BLaER1 treated with 17β-estradiol and CSF1 and Interleukin-3, amounts not matched to agents 10 nM and 100 nM (cell line): ENCODE results near the gene NFE2.

Experiments
- H3K27ac ChIP-seq, 11 experiments: shearing (Covaris generic); formaldehyde crosslinking; 2 replicates each; pipeline ENCODE4 v1.8.1; 2022
- H3K27me3 ChIP-seq, 11 experiments: shearing (Covaris generic); formaldehyde crosslinking; 2 replicates each; pipeline ENCODE4 v1.8.1; 2022
- H3K36me3 ChIP-seq, 11 experiments: shearing (Covaris generic); formaldehyde crosslinking; 2 replicates each; pipeline ENCODE4 v1.8.1; 2022
- H3K4me1 ChIP-seq, 10 experiments: shearing (Covaris generic); formaldehyde crosslinking; 2 replicates each; pipeline ENCODE4 v1.8.1; 2022
- H3K4me2 ChIP-seq, 11 experiments: shearing (Covaris generic); formaldehyde crosslinking; 2 replicates each; pipeline ENCODE4 v1.8.1; 2022
- H3K4me3 ChIP-seq, 10 experiments: shearing (Covaris generic); formaldehyde crosslinking; 2 replicates each; pipeline ENCODE4 v1.8.1; 2022
- H3K9ac ChIP-seq, 11 experiments: shearing (Covaris generic); formaldehyde crosslinking; 2 replicates each; pipeline ENCODE4 v1.8.1; 2022
- H3K9me3 ChIP-seq, 11 experiments: shearing (Covaris generic); formaldehyde crosslinking; replicated peaks in 1 of 11; 2 replicates each; pipeline ENCODE4 v1.8.1; 2022
- H4K20me1 ChIP-seq, 11 experiments: shearing (Covaris generic); formaldehyde crosslinking; 2 replicates each; pipeline ENCODE4 v1.8.1; 2022
- Cebpa-rat ChIP-seq, 11 experiments: shearing (Covaris generic); IDR thresholded peaks; 2 replicates each; pipeline ENCODE4 v1.8.1; 2022

The NFE2 gene

DNA sequence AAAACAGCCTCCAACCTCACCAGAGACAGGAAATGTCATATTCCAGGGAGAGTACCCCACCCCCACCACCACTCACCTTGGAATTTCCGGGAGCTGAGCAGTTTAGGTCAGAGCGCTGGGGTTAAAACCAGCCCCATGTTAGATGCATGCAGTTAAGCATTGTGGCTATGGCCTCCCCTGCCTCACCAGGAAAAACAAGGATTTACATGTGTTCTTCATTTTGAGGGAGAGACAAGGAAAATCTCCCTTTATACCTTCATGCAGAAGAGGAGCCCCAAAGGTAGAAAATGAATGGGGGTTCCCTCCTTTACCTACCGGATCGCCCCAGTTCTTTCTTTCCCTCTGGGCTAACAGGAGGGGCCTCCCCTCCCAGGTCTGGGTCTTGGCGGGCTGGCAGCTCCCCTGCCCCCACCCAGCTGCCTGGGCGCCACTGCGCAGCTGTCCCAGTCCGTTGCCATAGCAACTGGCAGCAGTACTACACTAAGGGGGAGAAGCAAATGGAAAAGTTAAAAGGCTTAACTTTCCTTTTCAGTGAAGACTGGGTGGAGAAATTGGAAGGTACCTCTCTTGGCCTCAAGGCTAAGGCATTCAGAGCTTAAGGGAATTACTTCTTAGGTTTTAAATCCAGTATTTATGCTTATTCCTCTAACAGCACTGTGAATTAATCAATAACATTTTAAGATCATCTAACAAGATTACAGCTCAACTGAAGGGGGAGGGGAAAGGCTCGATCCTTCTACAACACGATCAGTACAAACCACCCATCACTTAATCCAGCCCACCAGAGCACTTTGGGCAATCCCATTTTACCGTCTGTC, 41.4 kb downstream of the NFE2 start:
- Histone ChIP-seq H3K36me3 (peaks cover 27 to 63% (median 47%) of the 10 kb centered on the region in 11 experiments), H4K20me1 (peaks cover 0 to 40% (median 14%) of the 10 kb centered on the region in 11 experiments; a peak in 11 of 22 replicates), H3K4me1 (peaks cover 55 to 75% (median 65%) of the 10 kb centered on the region in 10 experiments), H3K27me3 (no peaks in the 10 kb centered on the region), H3K9me3 (no peaks in the 10 kb centered on the region), H3K9ac (peak overlapping the region; percentile 44 to 69 (median 66); a peak in 21 of 22 replicates), H3K4me3 (peak overlapping the region; percentile 15 to 54 (median 42); a peak in 19 of 20 replicates), H3K4me2 (peak overlapping the region; percentile 77 to 97 (median 90)), H3K27ac (peak overlapping the region; percentile 17 to 79 (median 66); a peak in 21 of 22 replicates)
- no peak for TF ChIP-seq Cebpa-rat (IDR thresholded peaks at IDR 0.05)

DNA sequence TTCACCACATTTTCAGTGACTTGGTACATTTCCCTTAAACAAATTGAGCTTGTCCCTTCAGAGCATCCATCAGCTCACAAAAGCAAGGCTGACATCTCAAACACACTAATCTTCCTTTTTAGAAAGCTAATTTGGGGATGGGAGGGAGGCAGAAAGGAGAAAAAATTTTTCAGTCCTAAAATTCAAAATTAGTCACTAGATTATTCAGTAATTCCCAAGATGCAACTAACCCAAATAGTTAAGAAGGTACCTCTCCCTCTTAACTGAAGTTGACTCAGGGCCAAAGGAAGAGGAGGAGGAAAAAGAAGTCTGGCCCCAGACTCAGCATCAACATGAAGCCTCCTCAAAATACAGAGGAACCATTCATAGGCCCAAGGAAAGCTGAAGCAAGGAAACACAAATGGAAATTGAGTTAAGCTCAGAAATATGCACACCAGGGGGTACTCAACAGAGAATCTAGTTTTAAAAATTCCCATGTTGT, 42.6 kb downstream of the NFE2 start:
- no peak for TF ChIP-seq Cebpa-rat (IDR thresholded peaks at IDR 0.05)
- peak overlapping the region; percentile 3 to 97 (median 89); a peak in 15 of 22 replicates for H3K4me2 ChIP-seq
- H3K27ac ChIP-seq, result peak overlapping the region in 8 of 11 experiments; percentile 6 to 79 (median 66); a peak in 10 of 22 replicates
- no peaks in the 10 kb centered on the region for H3K9me3 ChIP-seq
- peaks cover 0 to 44% (median 14%) of the 10 kb centered on the region in 11 experiments; a peak in 11 of 22 replicates for H4K20me1 ChIP-seq
- H3K4me3 ChIP-seq, result no peak overlapping the region
- H3K4me1 ChIP-seq, result peaks cover 53 to 66% (median 62%) of the 10 kb centered on the region in 10 experiments
- H3K9ac ChIP-seq, result 0 out of 22 replicates have a peak overlapping the region, but pooled peaks of 1 of the 11 experiments have one; percentile 28
- no peaks in the 10 kb centered on the region for H3K27me3 ChIP-seq
- H3K36me3 ChIP-seq, result peaks cover 33 to 63% (median 50%) of the 10 kb centered on the region in 11 experiments

DNA sequence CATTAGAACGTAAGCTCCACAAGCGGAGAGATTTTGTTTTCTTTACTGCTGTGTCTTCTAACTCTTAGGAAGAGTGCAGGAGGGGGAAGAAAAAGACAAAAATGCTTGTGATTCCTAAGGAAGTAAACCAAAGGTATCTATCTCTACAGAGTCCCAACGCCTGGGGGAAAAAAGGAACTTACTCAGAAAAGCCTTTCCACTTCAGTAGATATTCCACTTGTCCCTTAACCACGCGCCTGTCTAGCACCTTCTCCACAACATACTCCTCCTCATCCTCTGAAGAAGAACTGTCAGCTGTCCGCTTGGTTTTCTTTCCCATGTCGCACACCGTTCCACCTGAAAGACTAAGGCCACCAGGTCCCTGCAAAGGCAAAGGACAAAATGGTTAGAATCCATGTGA, 43.5 kb downstream of the NFE2 start:
- no peak for TF ChIP-seq Cebpa-rat (IDR thresholded peaks at IDR 0.05)
- Histone ChIP-seq H3K27ac (peak overlapping the region in 6 of 11 experiments; percentile 6 to 79 (median 20); a peak in 7 of 22 replicates), H3K36me3 (peaks cover 33 to 68% (median 59%) of the 10 kb centered on the region in 11 experiments), H3K4me1 (peaks cover 44 to 57% (median 53%) of the 10 kb centered on the region in 10 experiments), H3K9ac (0 out of 22 replicates have a peak overlapping the region, but pooled peaks of 3 of the 11 experiments have one; percentile 1 to 30 (median 11)), H3K4me2 (peak overlapping the region in 7 of 11 experiments; percentile 27 to 97 (median 90); a peak in 12 of 22 replicates), H3K4me3 (no peak overlapping the region), H4K20me1 (peaks cover 0 to 36% (median 17%) of the 10 kb centered on the region in 11 experiments; a peak in 11 of 22 replicates), H3K9me3 (no peaks in the 10 kb centered on the region), H3K27me3 (no peaks in the 10 kb centered on the region)

DNA sequence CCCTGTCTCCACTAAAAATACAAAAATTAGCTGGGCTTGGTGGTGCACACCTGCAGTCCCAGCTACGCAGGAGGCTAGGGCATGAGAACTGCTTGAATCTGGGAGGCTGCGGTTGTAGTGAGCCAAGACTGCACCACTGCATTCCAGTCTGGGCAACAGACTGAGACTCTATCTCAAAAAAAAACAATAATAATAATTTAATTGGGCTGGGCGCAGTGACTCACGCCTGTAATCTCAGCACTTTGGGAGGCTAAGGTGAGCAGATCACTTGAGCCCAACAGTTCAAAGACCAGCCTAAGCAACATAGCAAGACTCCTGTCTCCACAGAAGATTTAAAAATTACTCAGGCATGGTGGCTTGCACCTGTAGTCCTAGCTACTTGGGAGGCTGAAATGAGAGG, 47.6 kb downstream of the NFE2 start:
- H3K36me3 ChIP-seq, result peaks cover 52 to 100% (median 94%) of the 10 kb centered on the region in 11 experiments
- H4K20me1 ChIP-seq, result peaks cover 0 to 24% (median 13%) of the 10 kb centered on the region in 11 experiments; a peak in 6 of 22 replicates
- no peak overlapping the region for H3K4me3 ChIP-seq
- H3K4me1 ChIP-seq, result peaks cover 3 to 29% (median 22%) of the 10 kb centered on the region in 10 experiments; a peak in 16 of 20 replicates
- no peak overlapping the region for H3K4me2 ChIP-seq
- TF ChIP-seq Cebpa-rat (IDR thresholded peaks at IDR 0.05), result no peak
- H3K9ac ChIP-seq, result no peak overlapping the region
- H3K9me3 ChIP-seq, result no peaks in the 10 kb centered on the region
- H3K27me3 ChIP-seq, result no peaks in the 10 kb centered on the region
- no peak overlapping the region for H3K27ac ChIP-seq

DNA sequence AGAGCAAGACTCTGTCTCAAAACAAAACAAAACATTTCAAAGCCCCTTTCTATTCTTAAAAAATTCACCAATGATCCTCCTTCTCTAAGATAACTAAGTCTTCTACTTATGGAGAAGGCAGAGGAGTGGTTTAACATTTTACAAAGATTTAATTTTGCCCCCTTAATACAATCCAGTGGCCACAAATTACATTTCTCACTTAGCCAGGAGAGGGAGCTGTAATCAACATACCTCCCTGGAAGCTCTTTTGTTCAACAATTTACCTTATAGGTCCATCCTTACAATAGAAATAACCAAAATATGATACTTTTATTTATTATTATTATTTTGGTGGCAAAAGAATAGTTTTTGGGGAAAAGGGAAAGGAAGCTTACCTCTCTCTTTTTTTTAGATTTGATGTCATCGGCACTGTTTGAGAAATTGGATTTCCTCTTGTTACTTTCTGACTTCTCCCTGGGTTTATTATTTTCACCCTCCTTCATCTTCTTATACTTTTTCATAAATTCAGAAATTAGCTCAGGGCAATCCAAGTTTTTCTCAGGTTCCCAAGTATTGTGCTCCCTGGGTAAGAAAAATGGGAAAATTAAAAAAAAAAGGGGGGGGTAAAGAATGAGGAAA, 49.0 kb downstream of the NFE2 start:
- H3K27ac ChIP-seq, result peak overlapping the region in 7 of 11 experiments; percentile 22 to 65 (median 45); a peak in 10 of 22 replicates
- H4K20me1 ChIP-seq, result peaks cover 0 to 22% (median 13%) of the 10 kb centered on the region in 11 experiments; a peak in 7 of 22 replicates
- no peaks in the 10 kb centered on the region for H3K9me3 ChIP-seq
- peaks cover 0 to 14% (median 9%) of the 10 kb centered on the region in 10 experiments; a peak in 12 of 20 replicates for H3K4me1 ChIP-seq
- no peak overlapping the region for H3K4me3 ChIP-seq
- H3K9ac ChIP-seq, result no peak overlapping the region
- H3K36me3 ChIP-seq, result peaks cover 56 to 100% (median 94%) of the 10 kb centered on the region in 11 experiments
- H3K4me2 ChIP-seq, result peak overlapping the region in 5 of 11 experiments; percentile 17 to 50 (median 30); a peak in 5 of 22 replicates
- TF ChIP-seq Cebpa-rat (IDR thresholded peaks at IDR 0.05), result no peak
- no peaks in the 10 kb centered on the region for H3K27me3 ChIP-seq

DNA sequence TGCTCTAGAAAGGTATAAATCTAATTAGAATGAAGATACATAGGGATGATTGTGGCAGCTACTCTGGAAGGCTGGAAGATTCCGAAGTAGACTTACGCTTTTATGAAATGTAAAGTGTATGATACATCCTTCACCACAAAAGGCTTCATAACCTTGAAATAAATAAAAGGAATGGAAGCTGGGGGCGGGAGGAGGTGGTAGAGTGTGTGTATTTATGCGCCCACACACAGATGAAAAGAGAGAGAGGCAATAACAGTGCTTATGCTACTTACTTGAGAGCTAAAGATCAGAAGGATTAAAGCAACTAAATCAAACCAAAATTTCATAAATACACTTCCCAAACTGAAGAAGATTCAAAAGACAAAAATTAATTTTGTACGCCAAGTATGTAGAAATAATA, 51.3 kb downstream of the NFE2 start:
- Histone ChIP-seq H3K27ac (no peak overlapping the region), H3K9ac (no peak overlapping the region; a peak in 1 of 22 replicates), H3K4me3 (no peak overlapping the region), H3K27me3 (no peaks in the 10 kb centered on the region), H4K20me1 (peaks cover 0 to 16% (median 7%) of the 10 kb centered on the region in 11 experiments; a peak in 4 of 22 replicates), H3K36me3 (peaks cover 52 to 100% (median 94%) of the 10 kb centered on the region in 11 experiments), H3K4me2 (no peak overlapping the region), H3K9me3 (no peaks in the 10 kb centered on the region), H3K4me1 (peaks cover 0 to 13% (median 9%) of the 10 kb centered on the region in 10 experiments; a peak in 12 of 20 replicates)
- TF ChIP-seq Cebpa-rat (IDR thresholded peaks at IDR 0.05), result no peak

DNA sequence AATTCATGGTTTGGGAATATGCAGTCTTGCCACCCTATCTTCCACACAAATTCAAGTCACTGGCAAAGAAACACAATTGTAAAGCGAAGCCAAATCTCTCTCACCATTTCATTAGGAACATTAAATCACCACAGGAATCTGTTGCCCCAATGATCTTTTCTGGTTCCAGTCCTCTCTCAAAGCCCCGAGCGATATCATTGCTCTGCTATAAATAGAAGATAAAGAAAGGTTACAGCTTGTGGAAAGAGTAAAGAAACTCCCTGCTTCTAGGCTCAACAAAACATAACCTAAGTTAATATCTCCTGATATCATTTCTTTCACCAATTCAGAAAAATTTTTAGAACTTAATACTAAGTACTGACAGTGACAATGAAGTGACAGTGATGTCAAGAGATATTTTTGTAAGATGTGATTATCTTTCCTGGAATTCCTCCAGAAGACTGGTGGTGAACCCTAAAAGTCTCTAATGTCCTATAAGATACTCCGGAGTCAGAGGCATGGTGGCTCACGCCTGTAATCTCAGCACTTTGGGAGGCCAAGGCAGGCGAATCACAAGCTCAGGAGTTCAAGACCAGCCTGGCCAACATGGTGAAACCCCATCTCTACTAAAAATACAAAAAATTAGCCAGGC, 54.7 kb downstream of the NFE2 start:
- H3K36me3 ChIP-seq, result peaks cover 72 to 100% (median 99%) of the 10 kb centered on the region in 11 experiments
- no peaks in the 10 kb centered on the region for H3K9me3 ChIP-seq

More for the DNA sequence above, 54.7 kb downstream of the NFE2 start:
- Histone ChIP-seq H3K27ac (no peak overlapping the region), H4K20me1 (peaks cover 0 to 24% (median 0%) of the 10 kb centered on the region in 11 experiments; a peak in 5 of 22 replicates), H3K27me3 (no peaks in the 10 kb centered on the region), H3K9ac (no peak overlapping the region), H3K4me3 (no peak overlapping the region), H3K4me1 (peaks cover 0 to 7% (median 4%) of the 10 kb centered on the region in 10 experiments; a peak in 12 of 20 replicates), H3K4me2 (no peak overlapping the region)
- TF ChIP-seq Cebpa-rat (IDR thresholded peaks at IDR 0.05), result no peak
